A549 (cell line): Measurements from ENCODE around the gene CBFA2T3.

Experiments used
- CEBPB ChIP-seq, 2 experiments: fragments of >200 bp in 1 of 2; sonication (Bioruptor Twin) in 1 of 2; formaldehyde crosslinking in 1 of 2; IDR thresholded peaks; 2 replicates each; pipeline ENCODE4 v1.6.1; 2012 to 2016
- EHMT2 ChIP-seq: fragments of 200-600 bp; sonication (generic); IDR thresholded peaks from 2 replicates; pipeline ENCODE4 v1.6.1; 2016; ENCODE audit warnings: antibody characterized with exemption, low read depth, mild to moderate bottlenecking, moderate library complexity
- ESRRA ChIP-seq: fragments of 150-350 bp; IDR thresholded peaks from 2 replicates; pipeline ENCODE4 v1.6.1; 2014; ENCODE audit warnings: mild to moderate bottlenecking, low read length, borderline replicate concordance
- FOSL2 ChIP-seq, 2 experiments: fragments of 450-650 bp in 1 of 2; fragments of >200 bp in 1 of 2; sonication (Bioruptor Twin) in 1 of 2; formaldehyde crosslinking; IDR thresholded peaks; 2 replicates each; pipeline versions ENCODE4 v1.5.0 to v1.6.1; 2016 to 2020; ENCODE audit warnings: mild to moderate bottlenecking in 1 of 2, moderate library complexity in 1 of 2
- GATA3 ChIP-seq: IDR thresholded peaks from 2 replicates; pipeline ENCODE4 v1.6.1; 2012; ENCODE audit warnings: borderline replicate concordance
- NR3C1 ChIP-seq: fragments of >200 bp; sonication (Bioruptor Twin); formaldehyde crosslinking; IDR thresholded peaks from 3 replicates; pipeline ENCODE4 v1.6.1; 2017
- PHF8 ChIP-seq: fragments of 200-600 bp; sonication (generic); IDR thresholded peaks from 2 replicates; pipeline ENCODE4 v1.6.1; 2016; ENCODE audit warnings: low read depth, mild to moderate bottlenecking, antibody characterized with exemption, moderate library complexity, borderline replicate concordance
- POLR2A ChIP-seq: IDR thresholded peaks from 2 replicates; pipeline ENCODE4 v1.6.1; 2012; ENCODE audit warnings: mild to moderate bottlenecking, low read length
- RAD21 ChIP-seq, 2 experiments: fragments of >200 bp in 1 of 2; sonication (Bioruptor Twin) in 1 of 2; formaldehyde crosslinking in 1 of 2; IDR thresholded peaks in 1 of 2; conservative IDR thresholded peaks in 1 of 2; 2 replicates in 1 of 2; 3 replicates in 1 of 2; pipeline ENCODE4 v1.6.1; 2012 to 2018; ENCODE audit warnings: inconsistent platforms in 1 of 2
- TF ChIP-seq, protein P1 (sequence below): fragments of >200 bp; sonication (Bioruptor Twin); formaldehyde crosslinking; IDR thresholded peaks from 3 replicates; pipeline ENCODE4 v1.5.1; 2016
- TF ChIP-seq, protein P2 (sequence below): fragments of 200-600 bp; sonication (generic); IDR thresholded peaks from 2 replicates; pipeline ENCODE4 v1.6.1; 2016; ENCODE audit warnings: antibody characterized with exemption, mild to moderate bottlenecking, moderate library complexity

DNA sequence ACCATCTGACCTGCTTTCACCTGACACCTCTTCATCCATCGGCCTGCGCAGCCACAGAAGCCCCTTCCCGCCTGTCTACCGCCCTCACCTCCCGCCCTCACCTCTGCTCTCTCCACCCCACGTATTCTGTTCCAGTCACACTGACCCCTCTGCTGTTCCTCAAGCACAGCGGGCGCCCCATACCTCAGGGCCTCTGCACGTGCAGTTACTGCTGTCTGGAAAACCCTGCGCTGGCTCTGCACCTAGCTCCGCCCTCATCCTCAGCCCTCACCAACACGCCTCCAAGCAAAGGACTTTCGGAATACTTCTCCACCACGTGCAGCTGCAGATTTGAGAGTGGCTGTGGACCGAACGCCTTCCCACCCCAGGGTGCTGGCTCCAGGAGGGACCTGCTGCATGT is 85.9 kb downstream of the CBFA2T3 start:
- no peak for TF ChIP-seq ESRRA
- TF ChIP-seq GATA3, result no peak
- TF ChIP-seq, protein P1, sequence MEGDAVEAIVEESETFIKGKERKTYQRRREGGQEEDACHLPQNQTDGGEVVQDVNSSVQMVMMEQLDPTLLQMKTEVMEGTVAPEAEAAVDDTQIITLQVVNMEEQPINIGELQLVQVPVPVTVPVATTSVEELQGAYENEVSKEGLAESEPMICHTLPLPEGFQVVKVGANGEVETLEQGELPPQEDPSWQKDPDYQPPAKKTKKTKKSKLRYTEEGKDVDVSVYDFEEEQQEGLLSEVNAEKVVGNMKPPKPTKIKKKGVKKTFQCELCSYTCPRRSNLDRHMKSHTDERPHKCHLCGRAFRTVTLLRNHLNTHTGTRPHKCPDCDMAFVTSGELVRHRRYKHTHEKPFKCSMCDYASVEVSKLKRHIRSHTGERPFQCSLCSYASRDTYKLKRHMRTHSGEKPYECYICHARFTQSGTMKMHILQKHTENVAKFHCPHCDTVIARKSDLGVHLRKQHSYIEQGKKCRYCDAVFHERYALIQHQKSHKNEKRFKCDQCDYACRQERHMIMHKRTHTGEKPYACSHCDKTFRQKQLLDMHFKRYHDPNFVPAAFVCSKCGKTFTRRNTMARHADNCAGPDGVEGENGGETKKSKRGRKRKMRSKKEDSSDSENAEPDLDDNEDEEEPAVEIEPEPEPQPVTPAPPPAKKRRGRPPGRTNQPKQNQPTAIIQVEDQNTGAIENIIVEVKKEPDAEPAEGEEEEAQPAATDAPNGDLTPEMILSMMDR, result no peak
- TF ChIP-seq, protein P2, sequence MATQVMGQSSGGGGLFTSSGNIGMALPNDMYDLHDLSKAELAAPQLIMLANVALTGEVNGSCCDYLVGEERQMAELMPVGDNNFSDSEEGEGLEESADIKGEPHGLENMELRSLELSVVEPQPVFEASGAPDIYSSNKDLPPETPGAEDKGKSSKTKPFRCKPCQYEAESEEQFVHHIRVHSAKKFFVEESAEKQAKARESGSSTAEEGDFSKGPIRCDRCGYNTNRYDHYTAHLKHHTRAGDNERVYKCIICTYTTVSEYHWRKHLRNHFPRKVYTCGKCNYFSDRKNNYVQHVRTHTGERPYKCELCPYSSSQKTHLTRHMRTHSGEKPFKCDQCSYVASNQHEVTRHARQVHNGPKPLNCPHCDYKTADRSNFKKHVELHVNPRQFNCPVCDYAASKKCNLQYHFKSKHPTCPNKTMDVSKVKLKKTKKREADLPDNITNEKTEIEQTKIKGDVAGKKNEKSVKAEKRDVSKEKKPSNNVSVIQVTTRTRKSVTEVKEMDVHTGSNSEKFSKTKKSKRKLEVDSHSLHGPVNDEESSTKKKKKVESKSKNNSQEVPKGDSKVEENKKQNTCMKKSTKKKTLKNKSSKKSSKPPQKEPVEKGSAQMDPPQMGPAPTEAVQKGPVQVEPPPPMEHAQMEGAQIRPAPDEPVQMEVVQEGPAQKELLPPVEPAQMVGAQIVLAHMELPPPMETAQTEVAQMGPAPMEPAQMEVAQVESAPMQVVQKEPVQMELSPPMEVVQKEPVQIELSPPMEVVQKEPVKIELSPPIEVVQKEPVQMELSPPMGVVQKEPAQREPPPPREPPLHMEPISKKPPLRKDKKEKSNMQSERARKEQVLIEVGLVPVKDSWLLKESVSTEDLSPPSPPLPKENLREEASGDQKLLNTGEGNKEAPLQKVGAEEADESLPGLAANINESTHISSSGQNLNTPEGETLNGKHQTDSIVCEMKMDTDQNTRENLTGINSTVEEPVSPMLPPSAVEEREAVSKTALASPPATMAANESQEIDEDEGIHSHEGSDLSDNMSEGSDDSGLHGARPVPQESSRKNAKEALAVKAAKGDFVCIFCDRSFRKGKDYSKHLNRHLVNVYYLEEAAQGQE, result no peak
- no peak for TF ChIP-seq POLR2A
- no peak for TF ChIP-seq EHMT2
- TF ChIP-seq PHF8, result no peak
- no peak for TF ChIP-seq CEBPB (IDR thresholded peaks at IDR 0.05)
- no peak for TF ChIP-seq NR3C1
- no peak for TF ChIP-seq FOSL2 (IDR thresholded peaks at IDR 0.05)
- no peak for TF ChIP-seq FOSL2 (CRISPR knock-in tag; IDR thresholded peaks at IDR 0.05)
- TF ChIP-seq RAD21 (conservative IDR thresholded peaks at IDR 0.05 in 1 of 2, IDR thresholded peaks at IDR 0.05 in 1 of 2), result no peak
